GM19025 (cell line): ENCODE measurements around the gene SLIT3.

ENCODE experiments used
- ATAC-seq: cut with Tn5 transposase; IDR thresholded peaks from one replicate; pipeline ENCODE4 v1.9.1; 2021; ENCODE audit warnings: mild to moderate bottlenecking, low read depth, moderate library complexity; ENCODE audit not compliant: unreplicated experiment

The SLIT3 gene

DNA sequence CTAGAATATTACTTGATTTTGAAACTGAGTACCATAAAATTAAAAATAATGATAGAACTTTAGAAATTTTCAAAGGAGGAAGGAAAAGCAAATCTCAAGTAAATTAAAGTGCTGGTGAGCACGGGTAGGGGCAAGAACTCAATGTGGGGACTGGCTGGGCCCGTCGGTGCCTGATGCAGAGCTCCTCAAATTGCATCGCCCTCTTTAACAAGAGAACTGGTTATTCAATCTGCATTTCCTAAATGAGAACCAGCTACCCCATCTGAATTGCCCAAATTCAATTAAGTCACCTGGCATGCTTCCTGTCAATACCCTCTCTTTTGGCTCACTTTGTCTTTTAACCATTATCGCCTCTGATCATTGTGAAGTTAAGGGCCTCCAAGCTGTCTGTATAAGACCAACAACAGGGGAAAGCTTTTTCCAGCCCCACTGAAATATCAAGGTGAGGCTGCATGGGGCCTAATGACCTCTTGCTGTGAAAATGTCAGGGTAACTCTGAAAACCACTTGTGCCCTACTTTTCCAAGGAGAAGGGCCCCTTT is 316.7 kb downstream of the SLIT3 start:
- no peak for ATAC-seq

GRCh38 chr5:168979135-168979534 is 321.8 kb downstream of the SLIT3 start:
- no peak for ATAC-seq

- no peak for ATAC-seq
These were observed 322.4 kb downstream of the SLIT3 start for GRCh38 chr5:168978500-168978899.

DNA sequence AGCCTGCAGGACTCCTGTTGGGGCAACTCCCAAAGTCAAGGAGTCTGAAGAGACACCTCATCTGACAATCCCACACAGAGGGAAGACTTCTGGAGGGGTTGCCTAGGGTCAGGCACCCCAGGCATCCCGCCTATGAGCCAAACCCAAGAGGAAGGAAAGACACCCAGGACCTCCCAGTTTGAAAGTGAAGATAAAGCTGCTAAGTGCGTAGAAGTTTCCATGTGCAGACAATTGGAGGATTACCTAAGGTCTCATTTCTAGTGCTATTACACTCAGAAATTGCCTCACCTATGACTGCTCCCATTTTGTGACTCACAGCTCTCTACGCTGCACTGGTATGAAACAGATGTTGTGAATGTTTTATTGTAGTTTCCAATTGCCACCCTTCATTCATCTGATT is 322.9 kb downstream of the SLIT3 start:
- ATAC-seq = no peak

DNA sequence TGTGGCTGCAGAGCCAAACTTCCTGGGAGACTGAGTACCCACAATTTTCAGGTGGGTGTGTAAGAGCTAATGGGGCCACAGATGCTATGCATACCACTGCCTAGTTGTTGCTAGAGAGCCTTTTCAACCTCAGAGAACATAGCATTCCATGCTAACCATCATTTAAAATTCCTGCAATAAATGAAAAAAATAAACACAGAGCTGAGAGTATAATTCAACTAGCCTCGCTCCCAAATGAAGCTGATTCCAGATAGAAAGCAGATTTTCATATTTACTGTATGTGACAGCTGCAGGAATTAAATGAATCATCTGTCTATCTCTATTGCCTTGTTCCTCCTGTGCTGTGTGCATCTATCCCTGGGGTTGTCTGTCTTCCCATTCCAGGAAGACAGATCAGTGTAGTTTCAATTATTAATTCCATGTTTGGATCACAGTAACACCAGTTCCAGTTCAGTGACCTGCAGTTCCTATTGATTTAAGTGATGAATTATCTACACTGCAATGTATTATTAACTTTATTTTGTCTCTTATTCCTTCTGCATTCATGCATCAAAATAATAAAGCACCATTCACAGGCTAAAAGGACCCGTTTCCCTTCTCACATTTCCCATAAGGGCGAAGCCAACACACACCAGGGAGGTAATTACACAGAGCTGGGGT is 324.5 kb downstream of the SLIT3 start:
- no peak for ATAC-seq

DNA sequence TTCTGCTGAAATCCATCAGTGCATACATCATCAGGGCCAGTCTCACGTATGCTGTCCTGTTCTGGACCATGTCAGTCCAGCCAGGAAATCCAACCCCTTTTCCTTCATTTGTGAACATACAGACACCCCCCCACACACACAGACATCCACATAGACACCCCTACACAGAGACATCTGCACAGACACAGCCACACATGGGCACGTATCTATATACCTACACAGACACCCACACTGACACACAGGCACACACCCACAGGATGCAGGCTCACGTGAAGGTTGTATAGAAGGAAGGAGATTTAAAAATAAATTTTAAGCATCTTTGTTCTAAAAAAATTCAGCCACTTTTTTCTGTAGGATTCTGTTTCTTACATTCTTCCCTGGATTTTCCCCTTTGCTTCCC is 325.6 kb downstream of the SLIT3 start:
- ATAC-seq = no peak

- ATAC-seq = no peak
These were observed 326.9 kb downstream of the SLIT3 start for GRCh38 chr5:168974082-168974481.

- ATAC-seq = no peak
These were observed 328.2 kb downstream of the SLIT3 start for GRCh38 chr5:168972731-168973130.

DNA sequence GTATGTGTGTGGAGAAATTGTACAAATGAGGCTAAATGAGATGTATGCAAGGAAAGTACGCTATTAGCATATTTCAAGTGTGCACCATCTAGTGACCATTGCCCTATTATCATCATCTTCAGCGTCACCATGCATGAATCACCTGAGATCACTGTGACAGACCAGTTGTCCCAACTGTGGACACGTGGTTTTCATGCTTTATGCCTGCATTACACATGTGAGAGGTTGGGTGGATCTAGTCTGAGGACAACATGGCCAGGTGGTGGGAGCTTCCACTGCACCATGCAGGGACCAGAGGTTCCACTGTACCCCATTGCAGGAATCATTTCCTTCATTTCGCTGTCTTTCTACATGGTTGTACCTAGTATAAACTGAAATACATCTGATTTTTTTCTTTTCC is 329.8 kb downstream of the SLIT3 start:
- ATAC-seq = no peak

DNA sequence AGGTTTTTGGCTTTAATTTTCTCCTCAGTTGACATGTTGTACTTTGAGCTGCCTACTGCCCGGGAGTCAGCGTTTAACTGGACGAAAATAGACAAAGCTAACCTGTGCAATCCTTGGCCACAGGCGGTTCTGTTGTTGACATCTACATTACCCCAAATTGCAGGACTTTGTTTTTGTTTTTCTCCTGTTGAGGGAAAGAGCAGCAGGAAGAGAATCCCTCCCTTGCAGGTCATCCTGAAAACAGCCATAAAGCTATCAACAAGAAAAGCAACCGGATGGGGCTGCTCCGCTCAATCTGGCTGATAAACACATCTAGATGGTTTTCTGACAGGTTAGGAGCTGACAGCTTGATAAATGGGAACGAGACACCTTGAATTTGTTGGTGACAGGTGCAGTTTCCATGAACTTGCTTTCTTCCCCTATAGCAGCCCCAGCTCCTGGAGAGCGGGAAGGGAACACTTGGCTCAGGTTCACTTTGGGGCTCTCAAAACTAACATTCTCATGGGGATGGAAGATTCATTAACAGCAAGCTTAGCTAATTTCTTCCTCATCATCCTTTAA is 331.5 kb downstream of the SLIT3 start:
- no peak for ATAC-seq

GRCh38 chr5:168967882-168968620 is 332.9 kb downstream of the SLIT3 start:
- ATAC-seq = no peak

GRCh38 chr5:168965638-168966037 is 335.3 kb downstream of the SLIT3 start:
- ATAC-seq = no peak

DNA sequence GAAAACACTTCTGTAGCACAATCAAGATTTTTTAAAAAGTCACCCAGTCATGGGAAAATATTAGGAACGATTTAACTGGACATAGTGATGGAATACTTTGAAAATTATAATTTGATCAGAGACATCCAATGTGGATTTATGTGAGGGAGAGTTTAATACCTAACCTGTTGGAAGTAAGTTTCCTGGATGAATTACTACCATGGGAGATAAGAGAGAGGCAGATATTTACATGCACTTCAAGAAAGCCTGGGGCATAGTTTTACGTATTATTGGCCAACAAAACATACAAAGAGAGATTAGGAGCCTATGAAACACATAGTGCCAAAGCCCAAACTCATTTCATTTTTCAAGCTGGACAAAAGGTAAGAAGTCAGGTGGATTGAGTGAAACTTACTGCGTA is 336.8 kb downstream of the SLIT3 start:
- ATAC-seq = no peak

DNA sequence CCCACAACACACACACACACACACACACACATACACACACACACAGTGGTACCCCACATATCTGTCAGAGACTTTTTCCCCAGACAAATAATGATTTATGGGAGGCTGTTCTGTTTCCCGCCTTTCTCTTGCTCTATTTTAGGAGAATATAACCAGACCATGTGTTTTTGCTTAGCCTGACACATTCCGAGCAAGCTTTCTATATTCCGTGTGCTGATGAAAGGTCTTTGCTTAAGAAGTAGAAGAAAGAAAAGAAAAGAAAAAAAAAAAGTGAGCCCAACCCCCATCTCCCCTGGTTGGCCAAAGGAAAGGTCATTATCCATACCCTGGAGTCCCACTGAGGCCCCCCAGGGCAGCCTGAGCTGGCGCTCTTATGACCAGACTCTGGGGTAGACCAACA is 338.6 kb downstream of the SLIT3 start:
- ATAC-seq = no peak

DNA sequence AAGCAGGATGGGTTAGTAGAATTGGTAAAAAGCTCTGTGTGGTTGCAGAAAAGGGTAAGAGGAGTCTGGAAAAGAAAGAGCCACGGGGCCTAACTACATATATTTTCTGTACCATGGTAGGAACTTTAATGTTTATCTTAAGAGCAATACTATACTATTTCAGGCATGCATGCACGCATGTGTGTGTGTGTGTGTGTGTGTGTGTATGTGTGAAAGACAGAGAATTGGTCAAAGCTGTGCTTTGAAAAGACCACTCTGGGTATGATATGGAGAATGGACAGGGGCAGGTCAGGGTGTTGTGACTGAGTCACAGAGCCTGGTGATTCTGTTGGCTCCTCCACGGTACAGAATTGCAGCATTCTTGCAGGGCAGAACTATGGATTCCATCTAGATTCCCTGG is 339.3 kb downstream of the SLIT3 start:
- ATAC-seq = no peak

GRCh38 chr5:168960497-168960896 is 340.4 kb downstream of the SLIT3 start:
- no peak for ATAC-seq

DNA sequence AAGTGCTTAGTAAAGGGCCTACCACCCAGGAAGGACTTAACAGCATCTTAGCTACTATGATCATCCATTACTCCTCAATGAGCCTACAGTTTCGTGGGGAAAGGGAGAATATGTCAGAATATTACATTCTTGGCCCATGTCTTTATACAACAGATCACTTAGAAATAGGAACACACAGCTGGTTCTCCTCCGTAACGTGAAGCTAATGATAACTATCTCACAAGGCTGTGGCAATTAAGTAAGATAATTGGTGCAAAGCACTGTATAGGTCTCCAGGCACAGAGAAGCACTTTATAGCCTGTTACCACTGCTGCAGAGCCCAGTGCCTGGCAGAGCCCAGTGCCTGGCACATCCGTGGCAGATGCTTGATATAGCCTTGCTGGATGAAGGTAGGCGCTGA is 347.6 kb downstream of the SLIT3 start:
- no peak for ATAC-seq

GRCh38 chr5:168952196-168952595 is 348.7 kb downstream of the SLIT3 start:
- ATAC-seq = no peak

DNA sequence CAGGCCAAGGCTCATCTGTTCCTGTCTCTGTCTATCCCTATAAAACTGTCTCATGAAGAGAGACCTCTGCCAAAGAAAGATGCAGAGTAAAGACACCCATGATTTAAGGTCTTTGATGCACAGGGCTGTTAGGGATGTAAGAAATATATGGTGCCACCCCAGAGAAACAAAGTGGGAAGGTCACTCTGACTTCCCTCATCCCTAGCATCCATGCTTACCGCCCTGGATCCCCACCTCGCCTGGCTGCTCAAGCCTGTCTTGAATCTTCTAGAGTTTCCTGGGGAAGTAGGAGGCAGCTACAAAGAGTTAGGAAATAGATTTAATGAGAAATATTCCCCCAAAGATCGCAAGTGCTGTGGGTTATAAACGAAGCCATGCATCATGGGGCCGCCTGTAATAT is 349.2 kb downstream of the SLIT3 start:
- ATAC-seq = no peak

- no peak for ATAC-seq
These were observed 349.6 kb downstream of the SLIT3 start for GRCh38 chr5:168951356-168951755.

- ATAC-seq = no peak
These were observed 350.5 kb downstream of the SLIT3 start for GRCh38 chr5:168950241-168950951.
